ENCODE measurements around the gene RNF128.
"Not testable (repeated sequence)": the region's sequence is repeated elsewhere in the genome, so short reads cannot be mapped to it uniquely, and the experiment has no call there.

RNF128 gene

GRCh38 chrX:106751407-106751806 lies 24.9 kb downstream of the RNF128 start:
- no peak for DNase-seq

DNA sequence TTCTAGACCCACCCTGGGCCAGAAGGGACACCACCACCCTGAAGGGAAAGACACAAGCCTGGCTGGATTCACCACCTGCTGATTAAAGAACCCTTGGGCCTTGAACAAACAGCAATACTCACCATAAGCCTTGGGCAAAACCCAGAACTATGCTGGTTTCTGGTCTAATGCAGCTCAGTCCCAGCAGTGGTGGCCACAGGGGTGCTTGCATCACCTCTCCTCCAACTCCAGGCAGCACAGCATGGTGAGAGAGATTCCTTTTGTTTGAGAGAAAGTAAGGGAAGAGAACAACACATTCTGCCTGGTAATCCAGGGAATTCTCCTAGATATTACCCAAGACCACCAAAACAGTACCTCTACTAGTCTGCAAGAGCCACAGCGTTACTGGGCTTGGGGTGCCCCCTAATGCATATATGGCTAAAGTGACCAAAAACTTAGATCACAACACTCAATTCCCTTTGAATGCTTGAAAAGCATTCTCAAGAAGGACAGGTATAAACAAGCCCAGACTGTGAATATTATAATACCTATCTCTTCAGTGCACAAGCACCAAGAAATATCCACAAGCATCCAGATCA lies 25.7 kb downstream of the RNF128 start:
- no peak for DNase-seq

DNA sequence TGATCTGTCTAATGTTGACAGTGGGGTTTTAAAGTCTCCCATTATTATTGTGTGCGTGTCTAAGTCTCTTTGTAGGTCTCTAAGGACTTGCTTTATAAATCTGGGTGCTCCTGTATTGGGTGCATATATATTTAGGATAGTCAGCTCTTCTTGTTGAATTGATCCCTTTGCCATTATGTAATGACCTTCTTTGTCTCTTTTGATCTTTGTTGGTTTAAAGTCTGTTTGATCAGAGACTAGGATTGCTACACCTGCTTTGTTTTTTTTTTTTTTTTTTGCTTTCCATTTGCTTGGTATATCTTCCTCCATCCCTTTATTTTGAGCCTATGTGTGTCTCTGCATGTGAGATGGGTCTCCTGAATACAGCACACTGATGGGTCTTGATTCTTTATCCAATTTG lies 42.8 kb downstream of the RNF128 start:
- DNase-seq = not testable (repeated sequence)

GRCh38 chrX:106774981-106775380 lies 48.5 kb downstream of the RNF128 start:
- DNase-seq = no peak

- DNase-seq = no peak
Measured at GRCh38 chrX:106780264-106780663, 53.8 kb downstream of the RNF128 start.

DNA sequence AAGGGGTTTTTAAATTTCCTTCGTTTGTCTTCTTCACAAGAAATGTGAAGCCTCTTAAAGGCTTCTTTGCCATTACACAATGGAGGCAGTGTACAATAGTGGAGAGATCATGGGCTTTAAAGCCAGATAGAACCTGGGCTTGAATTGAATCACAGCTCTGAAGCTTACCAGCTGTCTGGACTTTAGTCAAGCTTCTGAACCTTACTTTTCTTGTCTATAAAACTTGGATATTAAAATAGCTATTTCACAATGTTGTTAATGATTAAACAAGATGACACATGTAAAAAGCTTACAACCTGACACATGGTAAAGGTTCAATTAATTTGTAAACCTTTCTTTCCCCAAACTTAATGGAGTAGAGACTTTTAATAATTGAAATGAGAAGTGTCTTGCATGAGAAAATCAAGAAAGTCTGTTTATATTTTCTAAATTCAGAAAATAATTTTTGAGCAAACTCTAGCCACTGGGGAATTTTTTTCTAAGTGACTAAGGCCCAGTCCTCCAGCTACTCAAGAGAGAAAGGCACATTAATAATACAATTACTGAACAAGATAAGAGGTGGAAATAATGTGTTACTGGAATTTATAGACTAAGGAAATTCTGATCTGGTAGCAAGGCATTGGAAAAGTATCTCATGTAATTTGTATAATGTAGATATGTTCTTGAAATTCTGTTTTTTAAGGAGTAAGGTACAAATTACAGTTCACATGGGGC lies 54.3 kb downstream of the RNF128 start:
- DNase-seq = no peak

GRCh38 chrX:106783716-106784115 lies 57.2 kb downstream of the RNF128 start:
- no peak for DNase-seq

GRCh38 chrX:106791495-106791894 lies 65.0 kb downstream of the RNF128 start:
- DNase-seq = peak; percentile 2

- no peak for DNase-seq
Measured at GRCh38 chrX:106802063-106802387, 75.5 kb downstream of the RNF128 start.

- DNase-seq = peak; percentile 88
Measured at GRCh38 chrX:106802388-106803275, 76.1 kb downstream of the RNF128 start, which contains the start of gene TBC1D8B. Gene TBC1D8B (plus strand): TSS chrX:106802673. CDS start chrX:106802854, 181 bp downstream.

GRCh38 chrX:106811131-106811910 lies 84.8 kb downstream of the RNF128 start:
- no peak for DNase-seq

DNA sequence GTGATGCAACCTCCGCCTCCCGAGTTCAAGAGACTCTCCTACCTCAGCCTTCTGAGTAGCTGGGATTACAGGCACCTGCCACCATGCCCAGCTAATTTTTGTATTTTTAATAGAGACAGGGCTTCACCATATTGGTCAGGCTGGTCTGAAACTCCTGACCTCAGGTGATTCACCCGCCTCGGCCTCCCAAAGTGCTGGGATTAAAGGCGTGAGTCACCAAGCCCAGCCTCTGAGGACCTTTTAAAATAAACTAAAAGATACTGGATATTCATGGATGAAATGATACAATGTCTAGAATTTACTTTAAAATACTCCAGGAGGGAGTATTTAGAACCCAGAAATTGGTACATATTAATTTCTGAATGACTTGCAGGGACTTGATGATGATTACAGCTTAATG lies 86.4 kb downstream of the RNF128 start:
- DNase-seq = not testable (repeated sequence)

GRCh38 chrX:106814093-106814492 lies 87.6 kb downstream of the RNF128 start:
- DNase-seq = not testable (repeated sequence)
